C4-2B (cell line): Measurements from ENCODE around the gene SELENOW.
"Not testable (repeated sequence)": the region's sequence is repeated elsewhere in the genome, so short reads cannot be mapped to it uniquely, and the experiment has no call there.

Experiments used
- CTCF ChIP-seq: fragments of 450-650 bp; conservative IDR thresholded peaks from 2 replicates; pipeline ENCODE4 v1.5.1; 2017; ENCODE audit warnings: mild to moderate bottlenecking
- ZFX ChIP-seq: fragments of 450-650 bp; IDR thresholded peaks from 2 replicates; pipeline ENCODE4 v1.6.1; 2017

GRCh38 chr19:47764705-47765104 lies 13.8 kb upstream of the SELENOW start:
- not testable (repeated sequence) for TF ChIP-seq CTCF, ZFX
